GM10248 (cell line): ENCODE measurements around the gene B3GALT5.

ENCODE experiments used
- CTCF ChIA-PET: fragments of 300-600 bp; sonication (Branson Sonifier 250); formaldehyde crosslinking; extraction: SDS; loops from one replicate; lab custom pipeline; 2021; ENCODE audit warnings: antibody characterized with exemption; lab: Yijun Ruan, JAX
- POLR2A ChIA-PET: fragments of 350-650 bp; sonication (Branson Sonifier 250); formaldehyde crosslinking; extraction: SDS; loops from one replicate; lab custom pipeline; 2020; ENCODE audit warnings: antibody characterized with exemption; lab: Yijun Ruan, JAX
- DNase-seq: peaks from one replicate; pipeline ENCODE4 v3.0.0; 2012; ENCODE audit errors: extremely low spot score
- CTCF ChIP-seq: IDR thresholded peaks from 2 replicates; pipeline ENCODE4 v1.5.1; 2012; ENCODE audit warnings: mild to moderate bottlenecking, low read depth; ENCODE audit errors: extremely low read depth, missing control alignments, control extremely low read depth

The B3GALT5 gene

GRCh38 chr21:39655589-39655988 is 42.8 kb downstream of the B3GALT5 start:
- POLR2A ChIA-PET: no interaction called here
- TF ChIP-seq CTCF: no peak
- DNase-seq: no peak
- CTCF ChIA-PET: no interaction called here

- no peak for DNase-seq
- no peak for TF ChIP-seq CTCF
- POLR2A ChIA-PET: no interaction called here
- CTCF ChIA-PET: no interaction called here
Observed at GRCh38 chr21:39656209-39656608, 43.5 kb downstream of the B3GALT5 start.

GRCh38 chr21:39657091-39657689 is 44.5 kb downstream of the B3GALT5 start:
- CTCF ChIA-PET: no interaction called here
- no peak for TF ChIP-seq CTCF
- no peak for DNase-seq
- POLR2A ChIA-PET: no interaction called here

- TF ChIP-seq CTCF: no peak
- POLR2A ChIA-PET: no interaction called here
- no peak for DNase-seq
- CTCF ChIA-PET: no interaction called here
Observed at GRCh38 chr21:39658066-39658465, 45.3 kb downstream of the B3GALT5 start.

GRCh38 chr21:39659070-39659815 is 46.5 kb downstream of the B3GALT5 start:
- no peak for DNase-seq
- ChIA-PET CTCF (no interaction called here), POLR2A (no interaction called here)
- TF ChIP-seq CTCF: no peak

- TF ChIP-seq CTCF: no peak
- ChIA-PET POLR2A (no interaction called here), CTCF (no interaction called here)
- DNase-seq: no peak
Observed at GRCh38 chr21:39660191-39660980, 47.6 kb downstream of the B3GALT5 start.
